ENCODE data around the gene GALNT2. TPM values are rescaled to one million over a fixed set of nuclear protein-coding genes. Genes with fewer than 3 reads are reported as not detected.

GALNT2 gene
- polyA plus RNA-seq, 3 donors: 19.6 to 25.6 (median 23.4) TPM

GRCh38 chr1:230321341-230321740 is 254.3 kb downstream of the GALNT2 start:
- H3K4me3 ChIP-seq (replicated peaks in 1 of 3; ENCODE audit: low read depth in 2 of 3, low read length in 3 of 3): no peak overlapping the region
- no peak overlapping the region for H3K4me2 ChIP-seq (replicated peaks; ENCODE audit: extremely low read depth, low read length, poor library complexity, severe bottlenecking)
- H4K20me1 ChIP-seq (ENCODE audit: insufficient read depth, low read length): no peaks in the 10 kb centered on the region
- H3K4me1 Mint-ChIP-seq: no peaks in the 10 kb centered on the region
- intact Hi-C loops (cut with micrococcal nuclease): no loop called here
- DNase-seq: no peak
- peaks cover 0 to 7% (median 4%) of the 10 kb centered on the region in 3 donors for H3K27me3 Mint-ChIP-seq (ENCODE audit: low read depth in 3 of 3)
- H3K79me2 ChIP-seq (ENCODE audit: insufficient read depth, low read length): no peaks in the 10 kb centered on the region
- H3K4me3 Mint-ChIP-seq: no peak overlapping the region
- no peak overlapping the region for H3K9ac ChIP-seq (ENCODE audit: insufficient read depth, low read length, poor library complexity, severe bottlenecking)
- H3K27me3 ChIP-seq (ENCODE audit: control insufficient read depth in 2 of 2, insufficient read depth in 2 of 2, low read length in 2 of 2): no peaks in the 10 kb centered on the region
- H3K27ac ChIP-seq (ENCODE audit: low read depth in 1 of 2, low read length in 2 of 2): no peak overlapping the region
- WGBS (ENCODE audit: insufficient coverage): 99% methylated on average over 6 of the region's 9 CpGs
- H3K27ac Mint-ChIP-seq: no peak overlapping the region
- no peaks in the 10 kb centered on the region for H3K36me3 Mint-ChIP-seq
- no peaks in the 10 kb centered on the region for H3K36me3 ChIP-seq (replicated peaks in 1 of 2; ENCODE audit: control insufficient read depth in 1 of 2, insufficient read depth in 2 of 2, low read length in 2 of 2)
- no peaks in the 10 kb centered on the region for H3K9me3 Mint-ChIP-seq
- TF ChIP-seq CTCF (IDR thresholded peaks at IDR 0.05): no peak
- no peak overlapping the region for H2AFZ ChIP-seq (ENCODE audit: insufficient read depth, low read depth, low read length, poor library complexity, severe bottlenecking)
- no peaks in the 10 kb centered on the region for H3K4me1 ChIP-seq (ENCODE audit: control insufficient read depth in 1 of 2, insufficient read depth in 2 of 2, low read length in 2 of 2)
- no peaks in the 10 kb centered on the region for H3K9me3 ChIP-seq (replicated peaks in 1 of 2; ENCODE audit: control insufficient read depth in 1 of 2, insufficient read depth in 1 of 2, low read length in 2 of 2)

- DNase-seq: no peak
- WGBS (ENCODE audit: insufficient coverage): 95% methylated on average over 15 of the region's 18 CpGs
- H3K27ac Mint-ChIP-seq: no peak overlapping the region
- H3K79me2 ChIP-seq (ENCODE audit: insufficient read depth, low read length): no peaks in the 10 kb centered on the region
- no peak for TF ChIP-seq CTCF (IDR thresholded peaks at IDR 0.05)
- H3K27me3 Mint-ChIP-seq (ENCODE audit: low read depth in 3 of 3): peaks cover 0 to 7% (median 4%) of the 10 kb centered on the region in 3 donors
- no peaks in the 10 kb centered on the region for H3K9me3 ChIP-seq (replicated peaks in 1 of 2; ENCODE audit: control insufficient read depth in 1 of 2, insufficient read depth in 1 of 2, low read length in 2 of 2)
- intact Hi-C loops (cut with micrococcal nuclease): no loop called here
- no peak overlapping the region for H3K4me2 ChIP-seq (replicated peaks; ENCODE audit: extremely low read depth, low read length, poor library complexity, severe bottlenecking)
- no peaks in the 10 kb centered on the region for H3K27me3 ChIP-seq (ENCODE audit: control insufficient read depth in 2 of 2, insufficient read depth in 2 of 2, low read length in 2 of 2)
- no peaks in the 10 kb centered on the region for H3K9me3 Mint-ChIP-seq
- H3K4me3 Mint-ChIP-seq: no peak overlapping the region
- no peak overlapping the region for H2AFZ ChIP-seq (ENCODE audit: insufficient read depth, low read depth, low read length, poor library complexity, severe bottlenecking)
- H3K4me1 Mint-ChIP-seq: no peaks in the 10 kb centered on the region
- no peaks in the 10 kb centered on the region for H4K20me1 ChIP-seq (ENCODE audit: insufficient read depth, low read length)
- H3K27ac ChIP-seq (ENCODE audit: low read depth in 1 of 2, low read length in 2 of 2): no peak overlapping the region
- no peaks in the 10 kb centered on the region for H3K36me3 ChIP-seq (replicated peaks in 1 of 2; ENCODE audit: control insufficient read depth in 1 of 2, insufficient read depth in 2 of 2, low read length in 2 of 2)
- H3K9ac ChIP-seq (ENCODE audit: insufficient read depth, low read length, poor library complexity, severe bottlenecking): no peak overlapping the region
- H3K4me1 ChIP-seq (ENCODE audit: control insufficient read depth in 1 of 2, insufficient read depth in 2 of 2, low read length in 2 of 2): no peaks in the 10 kb centered on the region
- H3K4me3 ChIP-seq (replicated peaks in 1 of 3; ENCODE audit: low read depth in 2 of 3, low read length in 3 of 3): no peak overlapping the region
- H3K36me3 Mint-ChIP-seq: no peaks in the 10 kb centered on the region
Measured at GRCh38 chr1:230321741-230322420, 254.8 kb downstream of the GALNT2 start.

Measured in CD14-positive monocyte (primary cell).